DMS114 treated with DMSO at 0.1 percent for 48 hours (cell line): Measurements from ENCODE around the gene TTC38.

Source experiments
- DNase-seq: peaks from one replicate; lab custom pipeline; 2025; ENCODE audit not compliant: unreplicated experiment; lab: John Stamatoyannopoulos, UW

The TTC38 gene

GRCh38 chr22:46276563-46276962 lies 8.8 kb downstream of the TTC38 start:
- DNase-seq, result no peak

GRCh38 chr22:46278656-46279645 lies 11.1 kb downstream of the TTC38 start:
- DNase-seq, result no peak

DNA sequence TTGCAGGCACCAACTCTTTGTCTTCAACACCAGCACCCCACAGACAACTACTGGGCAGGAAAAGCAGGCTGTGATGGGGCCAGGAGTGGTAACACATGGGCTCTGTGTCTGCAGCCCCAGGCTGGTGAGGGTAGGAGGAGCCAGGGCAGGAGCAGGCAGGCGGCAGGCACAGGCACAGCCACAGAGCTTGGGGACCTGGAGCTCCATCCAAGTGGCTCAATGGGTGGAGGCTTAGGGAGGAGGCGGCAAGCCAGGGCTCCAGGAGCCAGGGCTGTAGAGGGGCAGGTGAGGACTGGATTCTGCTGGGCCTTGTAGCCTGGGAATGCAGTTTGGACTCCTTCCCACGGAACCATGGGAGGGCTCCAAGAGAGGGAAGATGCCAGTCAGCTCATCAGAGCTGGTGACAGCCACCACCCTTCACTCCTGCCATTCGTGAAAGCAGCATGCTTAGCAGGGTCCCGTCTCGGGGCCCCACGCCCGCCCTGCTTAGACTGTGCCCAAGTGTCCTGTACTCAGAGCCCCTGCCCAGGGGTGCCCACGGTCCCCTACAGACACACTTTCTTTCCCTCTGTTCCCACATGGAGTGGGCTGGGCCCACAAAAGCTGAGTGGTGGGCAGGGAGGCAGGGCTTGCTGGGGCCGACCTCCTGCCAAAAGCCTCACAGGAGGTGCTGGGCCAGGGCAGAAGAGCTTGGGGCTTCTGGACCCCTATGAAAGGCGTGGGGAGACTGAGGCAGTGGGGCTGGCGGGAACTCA lies 12.4 kb downstream of the TTC38 start:
- no peak for DNase-seq

DNA sequence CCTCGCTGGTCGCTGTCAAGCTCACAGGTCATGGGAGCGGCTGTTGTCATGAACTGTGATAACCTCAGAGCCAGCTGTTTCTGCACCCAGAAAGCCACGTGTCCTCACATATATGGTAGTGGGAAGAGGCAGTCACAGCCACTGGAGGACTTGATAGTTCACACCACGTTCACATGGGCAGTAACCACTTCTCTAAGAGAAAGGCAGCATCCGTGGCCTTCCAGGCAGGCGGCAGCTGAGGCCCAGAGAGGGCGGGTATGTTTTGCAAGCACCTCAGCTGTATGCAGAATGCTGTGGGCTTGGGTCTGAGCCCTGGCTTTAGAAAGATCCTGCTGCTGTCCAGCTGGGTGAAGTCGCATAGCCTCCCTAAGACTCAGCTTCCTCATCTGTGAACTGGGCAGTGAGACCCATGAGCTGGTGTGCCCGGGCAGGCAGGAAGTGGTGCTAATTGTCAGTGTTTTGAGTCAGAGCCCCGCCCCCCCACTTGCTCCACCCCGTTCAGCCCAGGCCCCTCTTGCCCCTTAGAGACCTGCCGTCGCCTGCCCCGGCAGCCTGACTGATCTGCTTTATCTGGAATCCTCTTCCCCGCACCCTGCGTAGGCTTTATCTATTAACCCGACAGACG lies 13.3 kb downstream of the TTC38 start:
- no peak for DNase-seq

DNA sequence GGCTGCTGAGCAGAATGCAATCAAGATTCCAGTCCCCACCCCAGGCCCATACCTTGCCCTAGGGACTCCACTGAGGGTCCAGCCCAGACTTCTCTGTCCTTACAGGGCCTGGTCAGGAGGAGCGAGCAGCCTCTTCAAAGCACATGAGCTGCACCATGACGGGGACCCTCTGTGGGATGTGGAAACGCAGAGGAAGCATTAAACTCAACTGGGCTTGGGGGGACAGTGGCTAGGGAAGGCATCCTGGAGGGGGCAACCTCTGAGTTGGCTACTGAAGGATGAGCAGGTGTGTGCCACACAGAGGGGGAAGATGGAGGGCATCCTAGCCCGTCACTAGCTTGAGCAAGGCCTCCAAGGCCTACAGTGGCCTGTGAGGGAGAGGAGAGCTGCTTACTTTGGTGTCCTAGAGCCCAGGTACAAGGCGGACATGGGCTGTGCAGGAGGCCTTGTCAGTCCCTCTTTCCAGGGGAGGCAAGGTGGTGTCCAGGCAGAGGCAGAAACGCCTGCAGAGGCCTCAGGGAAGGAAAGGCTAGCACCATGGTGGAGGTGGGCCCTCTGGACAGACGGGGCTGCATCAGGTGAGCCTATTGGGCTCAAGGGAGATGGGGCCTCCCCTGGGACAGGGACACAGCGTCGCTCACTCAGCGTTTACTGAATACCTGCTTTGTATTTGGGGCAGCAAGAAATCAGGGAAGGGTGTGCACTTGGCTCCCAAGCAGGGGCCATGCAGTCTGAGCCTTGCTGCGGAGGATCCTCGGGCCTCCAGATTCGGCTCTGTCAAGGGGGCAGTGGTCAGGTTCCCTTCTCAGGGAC lies 14.3 kb downstream of the TTC38 start:
- no peak for DNase-seq

GRCh38 chr22:46286006-46286405 lies 18.2 kb downstream of the TTC38 start:
- DNase-seq, result no peak

- DNase-seq, result no peak
Observed at GRCh38 chr22:46286941-46287872, 19.4 kb downstream of the TTC38 start.

GRCh38 chr22:46287873-46288751 lies 20.3 kb downstream of the TTC38 start:
- no peak for DNase-seq

DNA sequence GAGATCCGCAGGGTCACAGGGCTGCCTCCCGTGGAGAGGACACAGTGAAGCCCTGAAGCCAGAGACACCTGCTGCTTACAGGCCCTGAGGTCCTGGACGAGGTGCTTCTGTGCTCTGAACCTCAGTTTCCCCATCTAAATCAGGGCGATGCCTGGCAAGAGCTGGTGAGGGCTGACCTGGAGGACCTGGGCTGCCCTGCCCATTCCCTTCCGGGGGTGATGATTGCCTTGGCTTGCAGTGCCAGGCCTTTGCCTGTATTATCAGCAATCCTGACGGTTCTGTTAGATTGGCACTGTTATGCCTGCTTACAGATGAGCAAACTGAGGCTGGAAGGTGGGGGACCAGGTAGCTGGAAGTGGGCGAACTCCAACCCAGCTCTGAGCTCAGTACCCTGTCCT lies 21.0 kb downstream of the TTC38 start:
- no peak for DNase-seq

- DNase-seq, result no peak
Observed at GRCh38 chr22:46289244-46289891, 21.6 kb downstream of the TTC38 start.

GRCh38 chr22:46290121-46290842 lies 22.5 kb downstream of the TTC38 start:
- no peak for DNase-seq

- DNase-seq, result no peak
Observed at GRCh38 chr22:46290843-46291785, 23.3 kb downstream of the TTC38 start.

DNA sequence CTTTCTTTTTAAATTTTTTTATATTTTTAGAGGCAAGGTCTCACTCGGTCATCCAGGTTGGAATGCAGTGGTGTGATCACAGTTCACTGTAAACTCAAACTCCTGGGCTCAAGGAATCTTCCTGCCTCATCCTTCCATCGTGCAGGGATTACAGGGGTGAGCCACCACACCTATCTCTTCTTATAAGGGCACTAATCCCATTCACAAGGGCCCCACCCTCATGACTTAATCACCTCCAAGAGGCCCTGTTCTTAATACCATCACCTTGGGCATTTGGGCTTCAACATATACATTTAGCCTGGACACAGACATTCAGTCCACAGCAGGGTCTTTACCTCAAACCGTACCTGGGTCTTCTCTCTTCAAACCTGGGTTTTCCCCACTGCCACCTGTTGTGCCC lies 24.4 kb downstream of the TTC38 start:
- DNase-seq, result no peak

GRCh38 chr22:46292732-46293131 lies 24.9 kb downstream of the TTC38 start:
- DNase-seq, result no peak

DNA sequence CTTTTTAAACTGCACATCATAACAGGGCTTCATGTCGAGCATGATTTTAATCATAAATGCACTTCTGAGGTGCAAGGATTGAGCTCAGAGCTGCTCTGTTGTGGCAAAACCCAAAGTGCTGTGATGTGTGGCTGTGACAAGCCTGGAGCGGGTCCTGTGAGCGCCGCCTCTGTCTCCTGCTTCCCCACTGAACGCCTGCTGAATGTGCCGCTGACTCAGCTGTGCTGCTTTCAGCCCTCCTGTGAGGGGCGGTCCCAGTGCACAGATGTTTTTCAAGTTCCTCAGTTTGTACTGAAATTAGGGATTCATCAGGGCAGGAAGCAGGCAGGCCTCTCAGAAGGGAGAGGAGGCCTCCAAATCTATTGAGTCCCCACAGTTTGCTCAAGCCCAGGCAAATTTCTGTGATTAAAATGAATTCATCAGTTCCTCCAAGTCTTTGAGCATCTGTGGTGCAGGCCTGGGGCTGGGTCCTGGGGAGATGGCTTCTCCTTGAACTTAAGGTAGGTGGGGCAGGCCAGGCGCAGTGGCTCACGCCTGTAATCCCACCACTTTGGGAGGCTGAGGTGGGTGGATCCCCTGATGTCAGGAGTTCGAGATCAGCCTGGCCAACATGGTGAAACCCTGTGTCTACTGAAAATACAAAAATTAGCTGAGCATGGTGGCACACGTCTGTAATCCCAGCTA lies 25.9 kb downstream of the TTC38 start:
- no peak for DNase-seq

- DNase-seq, result no peak
Observed at GRCh38 chr22:46294784-46295183, 27.0 kb downstream of the TTC38 start.
